Uterus (tissue), 4 donors: Measurements from ENCODE around the gene COQ8B. TPM values are rescaled to one million over a fixed set of nuclear protein-coding genes. Genes with fewer than 3 reads are reported as not detected.
"Not testable (repeated sequence)": the region's sequence is repeated elsewhere in the genome, so short reads cannot be mapped to it uniquely, and the experiment has no call there.

Experiments
- DNase-seq, 2 donors: peaks; one replicate each; pipeline ENCODE4 v3.0.0-alpha.2; 2019 to 2020
- H3K27ac ChIP-seq, 2 donors: fragments of 200-600 bp; sonication (generic); 1 replicate in 1 of 2; 2 replicates in 1 of 2; pipeline ENCODE4 v1.5.1; 2016 to 2018
- H3K27me3 ChIP-seq, 2 donors: fragments of 200-600 bp; sonication (generic); one replicate each; pipeline ENCODE4 v1.5.1; 2018 to 2019; ENCODE audit warnings: control low read depth in 1 of 2
- H3K36me3 ChIP-seq, 2 donors: fragments of 200-600 bp; sonication (generic); one replicate each; pipeline ENCODE4 v1.5.1; 2019; ENCODE audit warnings: control low read depth in 1 of 2
- H3K4me1 ChIP-seq, 2 donors: fragments of 200-600 bp; sonication (generic); one replicate each; pipeline ENCODE4 v1.5.1; 2018 to 2019; ENCODE audit warnings: control low read depth in 1 of 2
- H3K4me3 ChIP-seq, 2 donors: fragments of 200-600 bp; sonication (generic); 1 replicate in 1 of 2; 2 replicates in 1 of 2; pipeline ENCODE4 v1.5.1; 2018 to 2019; ENCODE audit warnings: mild to moderate bottlenecking in 1 of 2
- H3K9me3 ChIP-seq, 2 donors: fragments of 200-600 bp; sonication (generic); one replicate each; pipeline ENCODE4 v1.5.1; 2019; ENCODE audit warnings: control low read depth in 1 of 2
- POLR2A ChIP-seq, 2 donors: fragments of 450-650 bp; IDR thresholded peaks; one replicate each; pipeline ENCODE4 v1.6.1; 2016; ENCODE audit warnings: antibody characterized with exemption in 2 of 2, mild to moderate bottlenecking in 1 of 2, moderate library complexity in 1 of 2
- intact Hi-C: fragments of 100-400 bp; cut with DNase I; formaldehyde crosslinking; loops from one replicate; pipeline ENCODE4 v1.15.1; 2023; ENCODE audit warnings: low total_unique reads
- total RNA-seq, 4 donors: library from RNA; depleted of rRNA in 3 of 4; stranded (reverse); fragments of >200 nt in 3 of 4; gene quantifications; one replicate each; pipeline versions ENCODE4 v1.1.0 to v1.2.4, GENCODE V29; 2014 to 2023
- TF ChIP-seq, protein P1 (sequence below), 4 experiments: fragments of 200-600 bp in 2 of 4; fragments of 450-650 bp in 2 of 4; sonication (generic) in 2 of 4; IDR thresholded peaks; one replicate each; pipeline ENCODE4 v1.5.1; 2016 to 2019; ENCODE audit warnings: antibody characterized with exemption in 4 of 4, mild to moderate bottlenecking in 2 of 4, moderate library complexity in 1 of 4
- donor health status: DM: yes; HTN: yes; CAD: no.

COQ8B gene
- total RNA-seq, 4 donors from 2014 or later: 9.7 to 51.8 (median 35.6) TPM

GRCh38 chr19:40662925-40663694, 53.6 kb downstream of the COQ8B start:
- DNase-seq: peak; percentile 93 to 96
- TF ChIP-seq POLR2A (IDR thresholded peaks at IDR 0.05): peak; percentile 23 to 53
- TF ChIP-seq, protein P1, sequence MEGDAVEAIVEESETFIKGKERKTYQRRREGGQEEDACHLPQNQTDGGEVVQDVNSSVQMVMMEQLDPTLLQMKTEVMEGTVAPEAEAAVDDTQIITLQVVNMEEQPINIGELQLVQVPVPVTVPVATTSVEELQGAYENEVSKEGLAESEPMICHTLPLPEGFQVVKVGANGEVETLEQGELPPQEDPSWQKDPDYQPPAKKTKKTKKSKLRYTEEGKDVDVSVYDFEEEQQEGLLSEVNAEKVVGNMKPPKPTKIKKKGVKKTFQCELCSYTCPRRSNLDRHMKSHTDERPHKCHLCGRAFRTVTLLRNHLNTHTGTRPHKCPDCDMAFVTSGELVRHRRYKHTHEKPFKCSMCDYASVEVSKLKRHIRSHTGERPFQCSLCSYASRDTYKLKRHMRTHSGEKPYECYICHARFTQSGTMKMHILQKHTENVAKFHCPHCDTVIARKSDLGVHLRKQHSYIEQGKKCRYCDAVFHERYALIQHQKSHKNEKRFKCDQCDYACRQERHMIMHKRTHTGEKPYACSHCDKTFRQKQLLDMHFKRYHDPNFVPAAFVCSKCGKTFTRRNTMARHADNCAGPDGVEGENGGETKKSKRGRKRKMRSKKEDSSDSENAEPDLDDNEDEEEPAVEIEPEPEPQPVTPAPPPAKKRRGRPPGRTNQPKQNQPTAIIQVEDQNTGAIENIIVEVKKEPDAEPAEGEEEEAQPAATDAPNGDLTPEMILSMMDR (IDR thresholded peaks at IDR 0.05): peak in 2 of 4 experiments; percentile 99
- intact Hi-C loops: loop anchor here (5.0 to 10.0 kb wide), 2 partner anchors 144 to 1528 kb away; no protein-coding TSS in a partner anchor
- Histone ChIP-seq H3K36me3 (no peaks in the 10 kb centered on the region), H3K4me3 (peak overlapping the region; percentile 39 to 47), H3K4me1 (no peaks in the 10 kb centered on the region), H3K9me3 (no peaks in the 10 kb centered on the region), H3K27me3 (no peaks in the 10 kb centered on the region), H3K27ac (peak overlapping the region; percentile 90 to 91)

- no peaks in the 10 kb centered on the region for H3K27me3 ChIP-seq
- DNase-seq: no peak
- H3K4me1 ChIP-seq: no peaks in the 10 kb centered on the region
- H3K4me3 ChIP-seq: no peak overlapping the region
- no peak overlapping the region for H3K27ac ChIP-seq
- intact Hi-C loops: loop anchor here (5.0 to 10.0 kb wide), 2 partner anchors 146 to 1527 kb away; no protein-coding TSS in a partner anchor
- TF ChIP-seq POLR2A (IDR thresholded peaks at IDR 0.05): no peak
- TF ChIP-seq, protein P1 (IDR thresholded peaks at IDR 0.05): no peak
- no peaks in the 10 kb centered on the region for H3K9me3 ChIP-seq
- H3K36me3 ChIP-seq: no peaks in the 10 kb centered on the region
These were observed 55.1 kb downstream of the COQ8B start for GRCh38 chr19:40661616-40662015.

GRCh38 chr19:40659566-40659965, 57.1 kb downstream of the COQ8B start:
- H3K27ac ChIP-seq: no peak overlapping the region
- H3K4me1 ChIP-seq: no peaks in the 10 kb centered on the region
- no peaks in the 10 kb centered on the region for H3K27me3 ChIP-seq
- DNase-seq: no peak
- no peaks in the 10 kb centered on the region for H3K9me3 ChIP-seq
- TF ChIP-seq POLR2A (IDR thresholded peaks at IDR 0.05): no peak
- TF ChIP-seq, protein P1 (IDR thresholded peaks at IDR 0.05): no peak
- no peak overlapping the region for H3K4me3 ChIP-seq
- intact Hi-C loops: no loop called here
- H3K36me3 ChIP-seq: no peaks in the 10 kb centered on the region

- Histone ChIP-seq H3K4me3 (no peak overlapping the region), H3K36me3 (no peaks in the 10 kb centered on the region), H3K9me3 (no peaks in the 10 kb centered on the region), H3K27me3 (no peaks in the 10 kb centered on the region), H3K27ac (no peak overlapping the region), H3K4me1 (no peaks in the 10 kb centered on the region)
- no peak for DNase-seq
- intact Hi-C loops: no loop called here
- TF ChIP-seq, protein P1 (IDR thresholded peaks at IDR 0.05): no peak
- no peak for TF ChIP-seq POLR2A (IDR thresholded peaks at IDR 0.05)
These were observed 57.6 kb downstream of the COQ8B start for GRCh38 chr19:40659116-40659515.

- intact Hi-C loops: no loop called here
These were observed 58.7 kb downstream of the COQ8B start for GRCh38 chr19:40658031-40658430.

GRCh38 chr19:40655684-40656083, 61.0 kb downstream of the COQ8B start:
- H3K27ac ChIP-seq, H3K4me3 ChIP-seq, H3K9me3 ChIP-seq, intact Hi-C loops, H3K27me3 ChIP-seq, DNase-seq, H3K4me1 ChIP-seq, H3K36me3 ChIP-seq: not testable (repeated sequence)

More at GRCh38 chr19:40658031-40658430, 58.7 kb downstream of the COQ8B start:
- H3K27ac ChIP-seq: no peak overlapping the region
- no peaks in the 10 kb centered on the region for H3K36me3 ChIP-seq
- H3K9me3 ChIP-seq: no peaks in the 10 kb centered on the region
- H3K4me3 ChIP-seq: no peak overlapping the region
- no peaks in the 10 kb centered on the region for H3K4me1 ChIP-seq
- H3K27me3 ChIP-seq: no peaks in the 10 kb centered on the region
- no peak for TF ChIP-seq POLR2A (IDR thresholded peaks at IDR 0.05)
- TF ChIP-seq, protein P1 (IDR thresholded peaks at IDR 0.05): no peak
- DNase-seq: no peak

DNA sequence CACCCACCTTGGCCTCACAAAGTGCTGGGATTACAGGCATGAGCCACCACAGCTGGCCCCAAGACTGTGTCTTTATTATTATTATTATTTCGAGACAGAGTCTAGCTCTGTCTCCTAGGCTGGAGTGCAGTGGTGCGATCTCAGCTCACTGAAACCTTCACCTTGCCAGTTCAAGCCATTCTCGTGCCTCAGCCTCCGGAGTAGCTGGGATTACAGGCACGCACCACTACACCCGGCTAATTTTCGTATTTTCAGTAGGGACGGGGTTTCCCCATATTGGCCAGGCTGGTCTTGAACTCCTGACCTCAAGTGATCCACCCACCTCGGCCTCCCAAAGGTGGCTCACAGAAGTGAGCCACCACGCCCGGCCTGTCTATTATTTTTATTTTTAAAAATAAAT, 64.4 kb downstream of the COQ8B start:
- DNase-seq: not testable (repeated sequence)

More for the DNA sequence above, 64.4 kb downstream of the COQ8B start:
- H3K4me3 ChIP-seq, H3K9me3 ChIP-seq, H3K36me3 ChIP-seq, intact Hi-C loops, H3K27me3 ChIP-seq, H3K4me1 ChIP-seq: not testable (repeated sequence)
- H3K27ac ChIP-seq: peak overlapping the region; percentile 0 to 28
